GM19463 (cell line): ENCODE measurements around the gene TRIM16.
"Not testable (repeated sequence)": the region's sequence is repeated elsewhere in the genome, so short reads cannot be mapped to it uniquely, and the experiment has no call there.

Experiments
- ATAC-seq: cut with Tn5 transposase; IDR thresholded peaks from one replicate; pipeline ENCODE4 v1.9.1; 2021; ENCODE audit warnings: mild to moderate bottlenecking, moderate library complexity; ENCODE audit not compliant: unreplicated experiment

Gene TRIM16

GRCh38 chr17:15619331-15620058 lies 64.6 kb downstream of the TRIM16 start, which contains the start of gene FBXW10B:
Gene FBXW10B, minus strand, starts transcription at chr17:15619704. Its CDS starts 192 bp downstream, at chr17:15619512.
- ATAC-seq = not testable (repeated sequence)

GRCh38 chr17:15616828-15617227 lies 67.3 kb downstream of the TRIM16 start:
- not testable (repeated sequence) for ATAC-seq

GRCh38 chr17:15615850-15616249 lies 68.3 kb downstream of the TRIM16 start:
- not testable (repeated sequence) for ATAC-seq

GRCh38 chr17:15613111-15613510 lies 71.0 kb downstream of the TRIM16 start:
- ATAC-seq = not testable (repeated sequence)

DNA sequence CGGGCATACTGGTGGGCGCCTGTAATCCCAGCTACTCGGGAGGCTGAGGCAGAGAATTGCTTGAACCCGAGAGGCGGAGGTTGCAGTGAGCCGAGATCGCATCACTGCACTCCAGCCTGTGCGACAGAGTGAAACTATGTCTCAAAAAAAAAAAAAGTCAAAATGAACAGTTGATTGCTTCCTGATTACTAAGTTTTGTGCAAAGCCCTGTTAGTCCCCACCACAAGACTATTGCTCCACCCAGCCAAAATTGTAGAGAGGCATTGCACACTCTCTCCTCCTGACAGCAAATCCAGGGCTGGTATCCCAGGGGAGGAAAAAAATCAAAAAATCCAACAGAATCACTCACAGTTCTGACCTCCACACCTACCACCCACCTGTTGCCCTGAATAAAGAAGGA lies 91.2 kb downstream of the TRIM16 start:
- ATAC-seq = not testable (repeated sequence)

DNA sequence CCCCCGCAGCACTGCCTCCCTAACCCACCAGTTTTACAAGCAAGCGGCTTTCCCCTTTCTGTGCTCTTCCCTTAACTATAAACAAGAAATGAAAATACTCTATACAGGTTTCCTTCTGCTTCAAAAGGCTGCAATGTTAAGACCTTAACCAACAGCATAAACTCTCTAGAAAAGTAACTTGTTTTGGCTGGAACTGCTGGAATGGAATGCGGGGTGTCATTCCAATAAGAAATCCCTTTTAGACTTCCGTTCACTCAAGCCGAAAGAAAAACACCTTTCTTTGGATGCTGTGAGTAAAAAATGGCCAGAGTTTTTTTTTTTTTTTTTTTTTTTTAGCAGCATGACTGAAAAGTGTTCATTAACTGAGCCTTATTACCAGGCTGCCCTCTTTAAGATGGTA lies 92.1 kb downstream of the TRIM16 start:
- ATAC-seq = not testable (repeated sequence)

GRCh38 chr17:15590844-15591243 lies 93.3 kb downstream of the TRIM16 start:
- ATAC-seq = not testable (repeated sequence)

- peak; percentile 81 for ATAC-seq
Observed at GRCh38 chr17:15589544-15590536, 94.3 kb downstream of the TRIM16 start.

DNA sequence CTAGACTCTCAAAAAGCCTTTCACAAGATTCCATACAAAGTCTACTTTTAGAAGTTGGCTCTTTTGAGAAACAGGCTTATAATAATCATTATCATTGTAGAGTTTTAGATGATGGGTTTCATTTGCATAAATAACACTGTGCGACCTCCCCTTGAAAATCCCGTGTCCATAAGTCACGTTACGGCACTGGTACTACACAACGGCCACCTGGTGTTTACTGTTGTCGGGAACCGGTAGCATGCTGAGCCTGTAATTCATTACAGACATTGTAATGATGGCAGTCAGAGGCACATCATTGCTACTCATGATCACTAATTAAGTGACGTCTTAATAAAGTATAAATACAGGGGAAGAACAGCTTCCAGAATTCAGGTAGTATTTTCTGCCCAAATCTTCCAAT lies 96.1 kb downstream of the TRIM16 start:
- not testable (repeated sequence) for ATAC-seq

DNA sequence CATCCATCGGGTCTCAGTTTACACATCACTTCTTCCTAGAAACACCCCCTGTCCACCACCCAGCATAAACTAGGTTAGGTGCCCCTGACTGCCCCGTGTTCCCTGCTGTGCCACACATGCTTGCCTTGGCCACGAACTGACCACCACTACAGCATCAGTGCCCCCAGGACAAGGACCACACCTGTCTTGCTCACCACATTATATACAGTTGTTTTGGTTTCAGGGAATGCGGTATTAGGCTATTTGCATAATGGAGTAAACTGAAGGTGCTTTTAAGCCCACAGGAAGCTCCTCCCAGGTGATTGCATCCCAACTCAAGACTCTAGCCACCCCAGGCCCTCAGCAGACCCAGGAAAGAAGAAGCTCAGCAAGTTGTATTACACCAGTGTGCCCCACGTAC lies 100.8 kb downstream of the TRIM16 start:
- ATAC-seq = not testable (repeated sequence)

GRCh38 chr17:15581462-15581861 lies 102.6 kb downstream of the TRIM16 start:
- ATAC-seq = not testable (repeated sequence)
